ENCODE measurements around the gene YJEFN3.

Gene YJEFN3

GRCh38 chr19:19543101-19543500 lies 14.4 kb downstream of the YJEFN3 start:
- no peak for DNase-seq (ENCODE audit: low spot score in 2 of 2)
- no peaks in the 10 kb centered on the region for H3K27me3 ChIP-seq (ENCODE audit: low read depth)
- H3K9me3 ChIP-seq, result no peaks in the 10 kb centered on the region
- in situ Hi-C loops (cut with MboI; ENCODE audit: low sequenced_read_pairs), result loop anchor here (25.0 kb wide), 1 partner anchor 419 kb away; no protein-coding TSS in a partner anchor
- H3K36me3 ChIP-seq (replicated peaks), result no peaks in the 10 kb centered on the region
- no peak overlapping the region for H3K4me3 ChIP-seq
- no peaks in the 10 kb centered on the region for H3K4me1 ChIP-seq

GRCh38 chr19:19543640-19544039 lies 14.9 kb downstream of the YJEFN3 start:
- no peak for DNase-seq (ENCODE audit: low spot score in 2 of 2)
- Histone ChIP-seq H3K36me3 (replicated peaks) (no peaks in the 10 kb centered on the region), H3K4me3 (no peak overlapping the region), H3K9me3 (no peaks in the 10 kb centered on the region), H3K27me3 (ENCODE audit: low read depth) (no peaks in the 10 kb centered on the region), H3K4me1 (no peaks in the 10 kb centered on the region)
- in situ Hi-C loops (cut with MboI; ENCODE audit: low sequenced_read_pairs), result loop anchor here (25.0 kb wide), 1 partner anchor 419 kb away; no protein-coding TSS in a partner anchor

- DNase-seq (ENCODE audit: low spot score in 2 of 2), result no peak
- no peaks in the 10 kb centered on the region for H3K9me3 ChIP-seq
- in situ Hi-C loops (cut with MboI; ENCODE audit: low sequenced_read_pairs), result loop anchor here (25.0 kb wide), 1 partner anchor 418 kb away; no protein-coding TSS in a partner anchor
- H3K27me3 ChIP-seq (ENCODE audit: low read depth), result no peaks in the 10 kb centered on the region
- no peak overlapping the region for H3K4me3 ChIP-seq
- H3K36me3 ChIP-seq (replicated peaks), result no peaks in the 10 kb centered on the region
- no peaks in the 10 kb centered on the region for H3K4me1 ChIP-seq
Observed at GRCh38 chr19:19544257-19544953, 15.7 kb downstream of the YJEFN3 start.

- H3K27me3 ChIP-seq (ENCODE audit: low read depth), result no peaks in the 10 kb centered on the region
- DNase-seq (ENCODE audit: low spot score in 2 of 2), result no peak
- no peak overlapping the region for H3K4me3 ChIP-seq
- H3K36me3 ChIP-seq (replicated peaks), result no peaks in the 10 kb centered on the region
- no peaks in the 10 kb centered on the region for H3K9me3 ChIP-seq
- no peaks in the 10 kb centered on the region for H3K4me1 ChIP-seq
- in situ Hi-C loops (cut with MboI; ENCODE audit: low sequenced_read_pairs), result loop anchor here (25.0 kb wide), 1 partner anchor 417 kb away; no protein-coding TSS in a partner anchor
Observed at GRCh38 chr19:19544954-19545591, 16.4 kb downstream of the YJEFN3 start.

GRCh38 chr19:19545707-19546106 lies 17.0 kb downstream of the YJEFN3 start:
- in situ Hi-C loops (cut with MboI; ENCODE audit: low sequenced_read_pairs), result loop anchor here (25.0 kb wide), 1 partner anchor 417 kb away; no protein-coding TSS in a partner anchor
- DNase-seq (ENCODE audit: low spot score in 2 of 2), result no peak
- no peaks in the 10 kb centered on the region for H3K9me3 ChIP-seq
- H3K4me1 ChIP-seq, result no peaks in the 10 kb centered on the region
- H3K36me3 ChIP-seq (replicated peaks), result no peaks in the 10 kb centered on the region
- H3K27me3 ChIP-seq (ENCODE audit: low read depth), result no peaks in the 10 kb centered on the region
- no peak overlapping the region for H3K4me3 ChIP-seq

- Histone ChIP-seq H3K4me1 (no peaks in the 10 kb centered on the region), H3K27me3 (ENCODE audit: low read depth) (no peaks in the 10 kb centered on the region), H3K4me3 (no peak overlapping the region), H3K9me3 (no peaks in the 10 kb centered on the region), H3K36me3 (replicated peaks) (no peaks in the 10 kb centered on the region)
- no peak for DNase-seq (ENCODE audit: low spot score in 2 of 2)
- in situ Hi-C loops (cut with MboI; ENCODE audit: low sequenced_read_pairs), result loop anchor here (25.0 kb wide), 1 partner anchor 416 kb away; no protein-coding TSS in a partner anchor
Observed at GRCh38 chr19:19546751-19547162, 18.0 kb downstream of the YJEFN3 start.

GRCh38 chr19:19547674-19548336 lies 19.1 kb downstream of the YJEFN3 start:
- Histone ChIP-seq H3K4me1 (no peaks in the 10 kb centered on the region), H3K36me3 (replicated peaks) (no peaks in the 10 kb centered on the region), H3K27me3 (ENCODE audit: low read depth) (no peaks in the 10 kb centered on the region), H3K4me3 (no peak overlapping the region), H3K9me3 (no peaks in the 10 kb centered on the region)
- in situ Hi-C loops (cut with MboI; ENCODE audit: low sequenced_read_pairs), result loop anchor here (25.0 kb wide), 1 partner anchor 414 kb away; no protein-coding TSS in a partner anchor
- no peak for DNase-seq (ENCODE audit: low spot score in 2 of 2)

GRCh38 chr19:19548915-19549759 lies 20.4 kb downstream of the YJEFN3 start:
- Histone ChIP-seq H3K36me3 (replicated peaks) (no peaks in the 10 kb centered on the region), H3K27me3 (ENCODE audit: low read depth) (no peaks in the 10 kb centered on the region), H3K4me1 (no peaks in the 10 kb centered on the region), H3K4me3 (no peak overlapping the region), H3K9me3 (no peaks in the 10 kb centered on the region)
- in situ Hi-C loops (cut with MboI; ENCODE audit: low sequenced_read_pairs), result loop anchor here (25.0 kb wide), 1 partner anchor 413 kb away; no protein-coding TSS in a partner anchor
- DNase-seq (ENCODE audit: low spot score in 2 of 2), result no peak

- Histone ChIP-seq H3K9me3 (no peaks in the 10 kb centered on the region), H3K27me3 (ENCODE audit: low read depth) (no peaks in the 10 kb centered on the region), H3K36me3 (replicated peaks) (no peaks in the 10 kb centered on the region), H3K4me3 (no peak overlapping the region), H3K4me1 (no peaks in the 10 kb centered on the region)
- in situ Hi-C loops (cut with MboI; ENCODE audit: low sequenced_read_pairs), result loop anchor here (25.0 kb wide), 1 partner anchor 412 kb away; no protein-coding TSS in a partner anchor
- no peak for DNase-seq (ENCODE audit: low spot score in 2 of 2)
Observed at GRCh38 chr19:19549804-19550464, 21.2 kb downstream of the YJEFN3 start.

- no peak for DNase-seq (ENCODE audit: low spot score in 2 of 2)
- Histone ChIP-seq H3K36me3 (replicated peaks) (no peaks in the 10 kb centered on the region), H3K4me3 (no peak overlapping the region), H3K9me3 (no peaks in the 10 kb centered on the region), H3K27me3 (ENCODE audit: low read depth) (no peaks in the 10 kb centered on the region), H3K4me1 (no peaks in the 10 kb centered on the region)
- in situ Hi-C loops (cut with MboI; ENCODE audit: low sequenced_read_pairs), result no loop called here
Observed at GRCh38 chr19:19550485-19550929, 21.8 kb downstream of the YJEFN3 start.

GRCh38 chr19:19550972-19551852 lies 22.5 kb downstream of the YJEFN3 start:
- Histone ChIP-seq H3K27me3 (ENCODE audit: low read depth) (no peaks in the 10 kb centered on the region), H3K9me3 (no peaks in the 10 kb centered on the region), H3K36me3 (replicated peaks) (no peaks in the 10 kb centered on the region), H3K4me3 (no peak overlapping the region), H3K4me1 (no peaks in the 10 kb centered on the region)
- in situ Hi-C loops (cut with MboI; ENCODE audit: low sequenced_read_pairs), result no loop called here
- no peak for DNase-seq (ENCODE audit: low spot score in 2 of 2)

GRCh38 chr19:19551853-19552192 lies 23.1 kb downstream of the YJEFN3 start:
- no peaks in the 10 kb centered on the region for H3K4me1 ChIP-seq
- DNase-seq (ENCODE audit: low spot score in 2 of 2), result no peak
- no peak overlapping the region for H3K4me3 ChIP-seq
- H3K36me3 ChIP-seq (replicated peaks), result no peaks in the 10 kb centered on the region
- no peaks in the 10 kb centered on the region for H3K27me3 ChIP-seq (ENCODE audit: low read depth)
- in situ Hi-C loops (cut with MboI; ENCODE audit: low sequenced_read_pairs), result no loop called here
- no peaks in the 10 kb centered on the region for H3K9me3 ChIP-seq

Data from HAP-1 (cell line).